NCI-H446 (cell line): ENCODE measurements around the gene TMEM59L.

ENCODE experiments used
- DNase-seq, 2 experiments: peaks; one replicate each; lab custom pipeline; 2025; lab: John Stamatoyannopoulos, UW

The TMEM59L gene

DNA sequence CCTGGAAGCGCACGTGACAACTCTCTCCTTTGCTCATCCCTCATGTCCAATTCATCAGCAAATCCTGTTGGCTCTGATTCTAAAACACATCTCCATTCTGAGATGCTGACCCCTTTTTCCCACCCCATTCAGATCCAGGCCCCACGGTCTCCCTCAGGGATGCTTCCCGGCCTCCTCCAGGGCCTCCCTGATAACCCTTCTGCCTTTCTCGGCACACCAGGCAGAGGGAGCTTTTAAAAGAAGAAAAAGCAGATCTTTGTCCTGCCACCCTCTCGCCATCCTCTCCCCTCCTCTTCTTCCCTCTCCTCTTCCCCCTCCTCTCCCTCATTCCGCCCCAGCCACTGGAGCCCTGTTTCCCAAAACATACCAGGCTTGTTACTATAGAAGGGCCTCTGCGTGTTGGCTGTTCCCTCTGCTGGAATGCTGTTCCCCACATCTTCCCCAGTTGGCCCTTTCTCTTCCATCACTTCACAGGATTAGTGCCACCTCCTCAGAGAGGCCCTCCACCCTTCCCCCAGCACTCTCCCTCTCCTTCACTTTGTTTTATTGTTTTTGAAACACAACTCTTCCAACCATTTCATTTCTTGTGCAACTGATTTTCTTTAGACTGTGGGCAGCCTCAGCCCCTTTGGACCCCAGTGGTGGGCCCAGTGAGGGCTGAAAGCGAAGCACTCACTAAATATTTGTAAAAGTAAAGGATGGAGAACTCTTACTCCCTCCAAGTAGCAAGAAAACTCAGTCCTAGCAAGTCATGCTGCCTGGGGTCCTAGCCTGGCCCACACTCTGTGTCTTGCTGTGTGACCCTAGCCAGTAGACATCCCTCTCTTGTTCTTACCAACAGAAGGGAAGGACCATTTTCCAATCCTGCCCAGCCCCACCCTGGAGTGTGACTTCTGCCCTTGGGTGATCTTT is 3.6 kb upstream of the TMEM59L start:
- no peak for DNase-seq

DNA sequence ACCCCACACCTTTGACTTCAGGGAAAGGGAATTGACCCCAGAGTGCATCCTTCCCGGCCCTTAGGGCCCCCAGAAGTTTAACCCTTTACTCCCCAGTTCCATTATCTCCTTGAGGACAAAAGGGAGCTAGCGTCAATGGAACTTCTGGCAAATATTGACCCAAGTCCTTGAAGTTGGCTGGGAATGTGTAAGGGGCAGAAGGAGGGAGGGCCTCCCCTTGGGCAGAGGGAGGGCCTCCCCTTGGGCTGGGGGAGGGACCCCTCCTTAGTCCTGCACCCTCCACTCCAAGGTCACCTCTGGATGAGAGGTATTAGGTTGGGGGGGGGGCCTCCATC is 3.0 kb upstream of the TMEM59L start:
- no peak for DNase-seq

GRCh38 chr19:18610245-18610555 is 2.5 kb upstream of the TMEM59L start:
- no peak for DNase-seq

DNA sequence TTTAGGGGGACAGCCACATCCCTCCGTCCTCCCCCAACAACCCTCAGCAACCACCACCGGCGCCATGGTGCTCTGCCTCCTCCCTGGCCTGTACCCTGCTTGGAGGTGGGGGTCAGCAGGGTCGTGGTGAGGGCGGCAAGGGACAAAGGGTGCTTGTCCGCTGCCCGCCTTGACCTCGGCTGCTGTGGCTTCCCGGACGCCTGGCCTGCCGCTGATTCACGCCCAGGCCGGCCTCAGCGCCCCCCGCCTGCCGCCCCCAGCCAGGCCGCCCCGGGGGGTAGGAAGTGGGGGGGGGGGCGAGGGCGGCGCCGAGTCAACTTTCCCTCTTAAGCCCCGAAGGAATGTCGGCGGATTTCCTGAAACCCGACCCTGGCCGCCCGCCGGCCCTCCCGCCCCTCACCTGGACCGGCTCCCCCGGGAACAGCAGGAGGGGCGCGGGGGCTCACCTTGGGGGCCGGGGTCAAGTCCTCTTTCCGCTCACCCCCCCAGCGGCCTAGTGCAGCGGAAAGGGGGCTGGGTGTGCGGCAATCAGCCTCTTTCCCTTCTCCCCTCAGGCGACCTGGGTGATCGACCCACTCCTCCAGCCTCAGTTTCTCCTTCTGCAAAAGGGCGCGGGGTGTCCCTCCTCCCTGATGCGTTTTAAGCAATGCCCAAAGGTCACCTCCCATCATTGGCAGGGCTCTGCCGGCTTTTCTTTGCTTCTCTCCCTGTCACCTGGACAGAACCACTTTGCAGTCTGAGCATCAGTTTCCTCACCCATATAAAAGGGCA is 1.9 kb upstream of the TMEM59L start:
- no peak for DNase-seq

DNA sequence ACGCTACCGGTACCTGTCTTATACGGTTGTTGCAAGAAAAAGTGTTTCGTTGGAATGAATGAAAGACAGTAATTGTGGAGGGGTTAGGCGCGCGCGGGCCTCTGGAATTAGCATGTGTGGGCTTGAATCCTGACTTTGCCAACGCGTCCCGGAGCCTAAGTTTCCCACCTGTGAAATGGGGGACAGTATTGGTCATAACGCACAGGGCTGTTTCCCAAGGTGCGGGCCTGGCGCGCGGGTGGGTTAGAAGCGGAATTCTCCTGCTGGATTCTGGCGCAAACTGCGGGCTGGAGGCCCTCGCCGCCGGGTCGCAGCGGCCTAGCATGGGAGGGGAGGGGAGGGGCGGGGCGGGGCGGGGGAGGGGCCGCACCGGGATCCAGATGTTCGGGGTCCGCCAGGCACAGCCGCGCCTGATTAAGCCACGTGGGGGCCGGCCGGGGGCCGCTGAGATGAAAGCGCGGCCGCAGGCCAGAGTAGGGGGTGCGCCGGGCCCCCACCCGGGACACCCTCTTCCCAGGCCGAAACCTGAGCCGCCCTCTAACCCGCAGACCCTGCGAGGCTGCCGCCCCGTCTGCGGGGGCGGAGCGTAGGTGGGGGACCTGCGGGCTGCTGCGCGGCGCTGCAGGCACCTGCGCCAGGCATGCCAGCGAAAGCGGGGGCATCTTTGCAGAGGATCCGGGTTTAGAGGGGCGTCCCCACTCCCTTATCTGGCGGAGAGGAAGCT is 1.2 kb upstream of the TMEM59L start:
- no peak for DNase-seq

- no peak for DNase-seq
Observed at GRCh38 chr19:18612051-18612771, 459 bp upstream of the TMEM59L start.

GRCh38 chr19:18613589-18614234 is 1.0 kb downstream of the TMEM59L start:
- no peak for DNase-seq

DNA sequence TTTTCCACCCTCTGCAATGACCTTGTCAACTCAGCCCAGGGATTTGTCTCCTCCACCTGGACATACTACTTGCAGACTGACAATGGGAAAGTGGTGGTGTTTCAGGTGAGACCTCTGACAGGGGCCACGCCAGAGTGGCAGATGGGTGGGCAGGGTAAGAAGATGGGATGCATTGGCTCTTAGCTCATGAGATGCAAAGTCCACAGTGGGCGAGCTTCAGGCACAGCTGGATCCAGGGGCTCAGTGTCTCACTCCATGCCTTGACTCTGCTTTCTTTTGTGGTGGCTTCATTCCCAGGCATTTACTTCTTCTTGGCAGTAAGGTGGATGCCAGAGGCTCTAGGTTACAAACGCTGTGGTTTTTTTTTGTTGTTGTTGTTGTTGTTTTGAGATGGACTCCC is 3.4 kb downstream of the TMEM59L start:
- no peak for DNase-seq

DNA sequence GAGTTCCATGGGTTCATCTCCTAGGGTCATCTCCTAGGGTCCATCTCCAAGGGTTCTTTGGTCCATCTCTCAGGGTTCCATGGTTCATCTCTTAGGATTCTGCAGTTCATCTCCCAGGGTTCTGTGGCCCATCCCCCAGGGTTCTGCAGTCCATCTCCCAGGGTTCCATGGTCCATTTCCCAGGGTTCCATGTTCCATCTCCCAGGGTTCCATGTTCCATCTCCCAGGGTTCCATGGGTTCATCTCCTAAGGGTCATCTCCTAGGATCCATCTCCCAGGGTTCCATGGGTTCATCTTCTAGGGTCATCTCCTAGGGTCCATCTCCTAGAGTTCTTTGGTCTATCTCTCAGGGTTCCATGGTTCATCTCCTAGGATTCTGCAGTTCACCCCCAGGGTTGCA is 4.9 kb downstream of the TMEM59L start:
- no peak for DNase-seq

GRCh38 chr19:18618236-18618635 is 5.6 kb downstream of the TMEM59L start:
- no peak for DNase-seq

GRCh38 chr19:18620311-18620710 is 7.6 kb downstream of the TMEM59L start:
- no peak for DNase-seq

- DNase-seq = no peak
Observed at GRCh38 chr19:18620902-18621301, 8.2 kb downstream of the TMEM59L start.

DNA sequence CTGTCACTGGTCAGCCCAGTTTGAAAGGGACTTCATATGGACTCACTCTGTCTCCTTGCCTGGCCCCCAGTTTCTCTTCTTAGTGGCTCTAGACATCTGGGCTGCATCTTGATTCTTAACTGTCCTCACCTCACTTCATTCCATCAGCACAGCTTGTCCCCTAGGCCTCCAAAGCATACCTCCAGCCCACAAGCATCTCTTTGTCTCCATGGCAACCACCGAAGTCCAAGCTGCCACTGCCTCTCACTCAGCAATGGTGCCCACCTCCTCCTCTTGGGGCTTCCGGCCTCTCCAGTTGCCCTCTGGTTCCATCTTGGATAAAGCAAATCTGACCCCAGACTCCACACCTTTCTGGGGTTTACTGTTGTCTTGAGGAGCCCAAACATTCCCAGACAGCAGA is 14.2 kb downstream of the TMEM59L start:
- DNase-seq = no peak

DNA sequence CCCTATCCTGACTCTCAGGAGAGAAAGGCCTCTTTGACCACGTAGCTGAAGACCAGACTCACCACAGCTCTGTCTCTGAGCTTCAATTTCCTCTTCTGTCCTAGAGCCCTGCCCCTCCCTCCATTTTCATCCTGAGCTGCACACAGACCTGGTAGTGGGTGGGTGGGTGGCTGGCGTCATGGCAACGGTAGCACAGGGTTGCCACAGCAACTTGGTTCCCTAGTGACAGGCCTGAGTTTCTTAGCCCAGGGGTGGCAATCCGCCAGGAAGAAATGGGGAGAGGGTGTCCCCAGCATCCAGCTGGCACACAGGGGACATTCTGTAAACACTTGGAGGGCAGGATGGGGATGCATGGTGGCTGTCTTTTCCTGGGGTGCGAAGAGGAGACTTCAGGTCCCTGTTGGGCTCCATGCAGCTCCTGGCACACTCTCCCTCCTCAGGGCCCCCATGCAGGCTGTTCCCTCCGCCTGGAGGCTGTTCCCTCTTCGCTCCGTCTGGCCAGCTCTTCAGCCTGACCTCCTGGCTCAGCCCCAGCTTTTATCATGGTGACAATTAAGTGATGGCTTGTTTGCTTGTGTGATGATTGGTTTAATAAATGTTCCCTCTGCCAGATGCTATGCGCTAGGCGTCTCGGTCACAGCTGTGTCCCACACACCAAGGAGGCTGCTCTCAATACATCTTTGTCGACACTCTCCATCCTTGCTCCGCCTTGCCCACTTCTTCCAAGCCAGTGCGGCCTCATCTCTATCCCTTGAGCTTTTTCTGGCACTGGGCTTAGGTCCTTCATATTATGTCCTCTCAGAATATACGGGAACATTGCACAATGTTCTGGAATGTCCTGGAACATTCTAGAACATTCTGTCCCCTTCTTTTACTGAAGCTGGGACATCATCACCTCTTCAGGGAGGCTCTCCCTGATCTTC is 16.8 kb downstream of the TMEM59L start:
- no peak for DNase-seq

DNA sequence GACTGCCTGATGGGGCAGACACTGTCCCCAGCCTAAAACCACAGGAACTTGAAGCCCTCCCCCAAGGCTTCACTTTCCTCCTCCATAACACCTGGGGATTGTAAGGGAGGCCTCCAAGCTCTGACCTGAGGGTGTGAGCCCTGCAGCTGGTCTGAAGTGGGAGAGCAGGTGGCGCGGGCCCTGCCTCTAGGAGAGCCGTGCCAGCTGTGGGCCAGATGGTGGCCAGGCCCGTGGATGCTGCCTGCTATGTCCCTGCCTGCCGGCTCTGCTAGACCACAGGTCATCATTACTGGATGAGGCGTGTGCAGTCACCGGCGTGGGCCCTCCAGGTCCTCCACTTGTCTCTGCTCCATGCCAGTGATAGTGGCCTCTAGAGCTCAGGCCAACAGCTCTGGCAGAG is 20.7 kb downstream of the TMEM59L start:
- DNase-seq = no peak

DNA sequence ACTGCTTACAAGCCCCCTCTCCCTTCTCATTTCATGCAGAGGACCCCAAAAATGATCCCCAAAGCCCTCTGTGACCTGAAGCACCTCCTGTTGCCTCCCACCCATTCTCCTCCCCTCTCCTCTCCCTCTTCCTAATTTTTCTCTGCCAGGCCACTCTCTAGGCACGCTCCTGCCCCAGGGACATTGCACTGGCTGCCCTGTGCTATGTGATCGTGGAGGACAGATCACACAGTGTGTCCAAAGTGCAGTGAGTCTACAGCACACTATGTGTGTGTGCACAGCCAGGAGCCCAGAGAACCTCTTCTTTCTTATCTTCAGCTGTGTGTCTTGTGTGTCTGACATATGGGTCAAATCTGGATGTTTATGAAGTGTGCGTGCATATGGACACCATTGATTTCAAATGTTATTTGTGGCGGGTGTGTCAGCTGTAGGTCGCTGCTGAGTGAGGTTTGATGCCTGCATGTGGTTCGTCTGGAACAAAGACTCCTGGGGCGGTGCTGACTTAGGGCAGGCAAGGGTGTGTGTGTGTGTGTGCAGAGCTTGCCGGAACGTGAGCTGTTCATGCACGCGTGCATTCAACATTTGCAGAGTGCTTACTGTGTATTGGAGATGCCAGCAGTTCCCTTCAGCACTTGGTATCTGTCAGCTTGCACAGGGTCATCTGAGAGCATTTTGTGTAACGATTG is 22.1 kb downstream of the TMEM59L start:
- no peak for DNase-seq

- no peak for DNase-seq
Observed at GRCh38 chr19:18635831-18636182, 23.1 kb downstream of the TMEM59L start.

DNA sequence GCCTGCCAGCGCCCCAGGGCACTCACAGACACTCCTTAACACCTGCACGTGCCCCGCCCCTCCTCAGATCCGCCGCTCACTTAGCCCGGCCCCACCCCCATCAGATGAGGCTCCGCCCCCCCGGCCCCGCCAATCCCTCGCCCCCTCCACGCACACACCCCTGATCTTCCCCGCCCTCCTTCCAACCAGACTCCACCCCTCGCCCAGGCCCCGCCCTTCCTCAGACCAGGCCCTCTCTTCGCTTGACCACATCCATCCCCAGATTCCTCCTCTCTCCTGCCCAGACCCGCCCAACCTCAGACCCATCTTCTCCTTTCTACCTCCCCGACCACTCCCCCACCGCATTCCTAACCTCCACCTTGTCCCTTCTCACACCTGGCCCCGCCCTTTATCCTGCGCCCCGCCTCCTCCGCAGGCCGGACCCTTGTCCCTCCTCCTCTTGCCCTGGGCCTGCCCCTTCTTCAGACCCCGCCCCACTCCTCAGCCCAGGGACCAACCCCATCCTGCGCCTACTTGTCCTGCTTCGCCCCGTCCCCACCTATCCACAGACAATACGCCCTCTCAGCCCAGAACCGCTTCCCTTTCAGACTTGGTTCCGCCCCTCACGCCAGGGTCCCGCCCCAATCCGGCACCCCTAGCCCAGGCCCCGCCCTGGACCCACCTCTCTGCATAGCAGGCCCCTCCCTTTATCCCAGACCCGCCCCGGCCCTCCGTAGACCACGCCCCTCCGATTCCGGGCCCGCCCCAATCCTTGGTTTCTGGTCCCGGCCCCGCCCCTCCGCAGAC is 23.7 kb downstream of the TMEM59L start:
- peak; percentile 95 to 98 for DNase-seq

- DNase-seq = no peak
Observed at GRCh38 chr19:18636969-18637629, 24.4 kb downstream of the TMEM59L start, which contains the start of gene KLHL26. Gene KLHL26 (plus strand): TSS chr19:18637028. CDS start chr19:18637055, 27 bp downstream.
